ENCODE measurements around the gene CYP39A1.

- TF ChIP-seq CTCF (IDR thresholded peaks at IDR 0.05) (no peak), POLR2A (IDR thresholded peaks at IDR 0.05) (no peak), POLR2AphosphoS5 (IDR thresholded peaks at IDR 0.05) (no peak), EP300 (IDR thresholded peaks at IDR 0.05) (no peak)
Observed at GRCh38 chr6:46541556-46541955, 111.1 kb downstream of the CYP39A1 start.
